NCI-H1105 (cell line): ENCODE measurements around the gene KIF5A.
A peak's percentile ranks its signal among the peaks of the same experiment; 100 is the strongest.

ENCODE experiments used
- DNase-seq: peaks from one replicate; lab custom pipeline; 2025; lab: John Stamatoyannopoulos, UW

The KIF5A gene

GRCh38 chr12:57632073-57632957 is 82.5 kb downstream of the KIF5A start:
- DNase-seq = no peak

GRCh38 chr12:57632958-57633840 is 83.4 kb downstream of the KIF5A start, which contains the start of gene B4GALNT1:
B4GALNT1 (minus strand) TSS chr12:57633201; CDS start chr12:57632132, 1,069 bp downstream.
- DNase-seq = peak; percentile 51
